DMS53 treated with DMSO at 0.1 percent for 48 hours (cell line): ENCODE data around the gene CTNND2.

ENCODE experiments used
- DNase-seq: peaks from one replicate; lab custom pipeline; 2025; ENCODE audit not compliant: unreplicated experiment; lab: John Stamatoyannopoulos, UW

Gene CTNND2

DNA sequence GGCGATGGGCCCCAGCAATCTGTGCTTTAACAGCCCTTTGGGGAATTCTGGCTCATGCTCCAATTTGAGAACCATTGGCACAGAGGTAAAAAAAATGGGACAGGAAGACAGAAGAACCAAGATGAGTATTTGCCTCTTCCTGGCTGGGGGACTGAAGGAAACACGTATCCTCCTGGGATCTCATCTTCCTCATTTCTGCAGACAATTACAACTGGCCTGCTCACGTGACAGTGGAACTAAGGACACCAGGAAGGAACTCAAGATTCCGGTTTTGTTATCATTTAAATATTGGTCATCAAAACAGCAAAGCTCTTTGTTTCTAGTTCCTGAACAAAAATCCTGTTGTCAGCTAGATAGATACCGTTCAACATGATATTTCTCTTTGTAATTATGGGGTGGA, 927.2 kb downstream of the CTNND2 start:
- DNase-seq = no peak

DNA sequence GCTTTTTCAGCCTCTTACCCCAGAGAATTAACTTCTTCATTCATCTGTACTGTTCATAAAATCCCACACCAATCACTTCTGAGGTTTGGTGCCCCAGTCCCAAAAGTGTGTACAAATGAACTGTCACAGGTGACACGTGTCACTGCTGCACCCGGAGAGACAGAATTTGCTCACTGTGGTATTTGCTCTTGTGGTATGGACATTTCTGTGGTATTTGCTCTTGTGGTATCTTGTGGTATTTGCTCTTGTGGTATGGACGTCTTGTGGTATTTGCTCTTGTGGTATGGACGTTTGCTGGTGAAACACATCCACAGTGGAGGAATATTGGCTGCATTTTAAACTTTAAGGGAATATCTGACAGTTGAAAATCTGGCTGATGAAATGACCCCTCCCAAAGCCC, 928.3 kb downstream of the CTNND2 start:
- no peak for DNase-seq

DNA sequence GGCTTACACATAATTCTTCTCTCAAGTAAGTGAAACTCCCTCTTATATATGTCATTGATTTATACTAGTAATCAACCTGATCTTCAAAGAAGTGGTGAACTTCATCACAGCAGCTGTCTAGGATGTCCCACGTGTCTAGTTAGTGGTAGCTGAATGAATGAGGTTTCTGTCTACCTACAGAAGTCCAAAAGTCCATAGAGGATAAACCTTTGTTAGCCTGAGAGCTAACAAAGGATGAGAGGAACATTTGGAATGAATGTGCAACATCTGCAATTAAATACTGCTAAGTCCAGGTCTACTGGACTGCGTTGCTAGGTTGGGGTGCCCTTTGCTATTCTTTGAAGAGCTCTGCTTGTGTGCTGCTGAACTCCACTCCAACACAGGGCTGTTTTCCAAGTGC, 929.4 kb downstream of the CTNND2 start:
- no peak for DNase-seq

DNA sequence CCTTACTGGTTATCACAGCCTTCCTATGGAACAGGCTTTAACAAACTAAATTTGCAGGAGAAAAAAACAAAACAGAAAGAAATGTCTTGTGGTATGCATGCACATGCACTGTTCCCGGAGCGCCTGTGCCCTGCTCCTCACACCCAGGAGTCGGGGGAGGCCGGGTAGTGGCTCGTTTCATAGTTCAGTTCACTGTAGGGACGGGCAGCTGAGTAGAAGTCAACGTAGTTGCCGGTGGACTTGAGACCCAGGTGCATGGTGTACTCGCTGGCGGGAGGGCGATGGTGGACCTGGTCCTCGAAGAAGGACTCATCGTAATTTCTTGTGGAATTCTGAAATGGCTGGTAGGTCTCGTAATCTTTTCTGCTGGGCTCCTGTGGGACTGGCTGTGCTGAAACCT, 930.9 kb downstream of the CTNND2 start:
- DNase-seq = no peak

DNA sequence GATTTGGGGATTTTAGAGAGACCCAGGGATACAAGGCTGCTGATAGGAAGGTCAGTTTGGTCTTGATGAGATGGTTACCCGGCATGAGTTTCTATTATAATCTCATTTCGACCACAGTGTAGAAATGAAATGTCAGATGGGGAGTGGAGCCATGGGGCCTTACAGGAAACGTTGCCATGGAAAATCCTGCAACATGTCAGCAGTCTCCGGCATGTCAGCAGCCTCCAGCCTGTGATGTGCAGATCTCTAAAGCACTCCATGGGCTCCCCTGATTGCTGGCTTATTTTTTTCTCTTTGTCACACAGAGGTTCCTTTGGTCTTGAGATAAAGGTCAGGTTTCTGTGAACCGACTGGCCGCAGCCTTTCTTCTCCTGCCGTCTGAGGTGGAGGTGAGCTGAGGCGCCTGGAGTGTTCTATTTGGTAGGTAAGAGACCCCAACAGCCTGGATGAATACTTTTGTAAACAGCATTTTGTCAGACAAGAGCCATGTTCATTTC, 934.5 kb downstream of the CTNND2 start:
- DNase-seq = no peak

DNA sequence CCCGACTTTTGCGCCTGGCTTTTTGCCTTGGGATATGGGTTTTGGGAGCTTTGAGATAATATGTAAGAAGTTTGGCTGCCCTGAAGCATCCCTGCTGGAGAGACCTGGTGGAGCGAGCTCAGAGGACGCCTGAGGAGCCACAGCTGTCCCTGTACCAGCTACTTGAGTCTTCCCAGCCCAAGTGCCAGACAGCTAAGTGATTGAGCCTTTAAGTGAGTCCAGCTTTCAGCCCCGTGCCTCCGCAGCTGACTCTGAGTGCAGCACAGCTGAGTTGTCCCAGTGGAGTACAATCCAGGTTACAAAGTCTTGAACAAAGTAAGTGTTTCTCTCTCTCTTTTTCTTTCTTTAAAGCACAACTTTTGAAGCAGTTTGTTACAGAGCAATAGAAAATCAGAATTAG, 939.4 kb downstream of the CTNND2 start:
- DNase-seq = no peak

DNA sequence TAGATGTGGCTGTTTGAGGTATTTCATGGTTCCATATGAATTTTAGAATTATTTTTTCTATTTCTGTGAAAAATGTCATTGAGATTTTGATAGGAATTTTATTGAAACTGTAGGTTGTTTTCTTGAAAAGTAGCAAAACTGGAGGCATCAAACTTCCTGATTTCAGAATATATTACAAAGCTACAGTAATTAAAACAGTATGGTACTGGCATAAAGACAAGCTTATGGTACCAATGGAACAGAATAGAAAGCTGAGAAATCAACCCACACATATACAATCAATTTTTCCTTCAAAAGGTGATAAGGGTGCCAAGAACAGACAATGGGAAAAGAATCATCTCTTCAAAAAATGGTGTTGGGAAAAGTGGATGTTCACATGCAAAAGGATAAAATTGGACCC, 945.5 kb downstream of the CTNND2 start:
- DNase-seq = no peak

DNA sequence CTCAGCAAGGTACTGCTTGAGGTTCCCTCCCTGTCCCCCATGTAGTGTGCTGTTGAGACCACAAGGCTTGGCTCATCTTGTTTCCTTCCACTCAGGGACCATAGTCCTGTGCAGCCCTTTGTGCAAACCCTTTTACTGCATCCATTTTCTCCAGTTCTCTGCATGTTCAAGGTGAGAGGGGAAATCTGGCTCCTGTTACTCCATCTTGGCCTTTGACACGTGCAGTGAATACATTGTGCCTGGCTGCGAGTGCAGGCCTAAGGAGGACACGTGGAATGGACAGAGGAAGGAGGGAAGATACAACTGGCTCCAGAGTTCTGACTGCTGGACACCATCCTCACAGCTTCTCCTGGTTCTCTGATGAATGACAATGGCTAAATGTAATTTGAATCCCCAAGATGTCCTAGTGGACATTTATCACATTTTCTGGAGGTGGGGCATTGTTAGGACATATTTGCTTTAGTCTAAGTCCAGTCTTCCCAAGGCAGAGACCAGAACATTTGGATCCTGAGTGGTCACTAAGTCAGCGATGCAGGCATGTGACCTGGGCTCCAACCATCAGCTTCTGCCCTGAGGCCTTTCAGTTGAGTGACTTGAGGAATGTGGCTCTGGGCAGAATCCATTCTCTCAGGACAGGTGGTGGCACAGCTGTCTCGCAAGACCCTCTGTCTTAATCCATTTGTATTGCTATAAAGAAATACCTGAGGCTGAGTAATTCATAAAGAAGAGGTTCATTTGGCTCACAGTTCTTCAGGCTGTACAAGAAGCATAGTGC, 954.2 kb downstream of the CTNND2 start:
- no peak for DNase-seq

DNA sequence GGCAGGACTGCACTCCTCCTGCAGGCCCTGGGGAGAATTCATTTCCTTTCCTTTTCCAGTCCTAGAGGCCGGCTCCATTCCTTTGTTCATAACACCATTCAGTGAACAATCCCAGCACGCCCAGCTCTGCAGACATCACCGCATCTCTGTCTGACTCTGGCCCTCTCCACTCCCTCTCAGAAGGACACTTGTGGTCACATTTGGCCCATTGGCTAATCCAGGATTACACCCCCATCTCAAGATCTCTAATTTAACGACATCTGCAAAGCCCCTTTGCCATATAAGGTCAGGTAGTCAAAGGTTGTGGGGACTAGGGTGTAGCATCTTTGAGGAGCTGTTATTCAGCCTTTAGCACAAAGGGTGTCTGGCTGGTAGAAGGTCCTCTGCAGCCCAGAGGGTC, 958.2 kb downstream of the CTNND2 start:
- DNase-seq = no peak

DNA sequence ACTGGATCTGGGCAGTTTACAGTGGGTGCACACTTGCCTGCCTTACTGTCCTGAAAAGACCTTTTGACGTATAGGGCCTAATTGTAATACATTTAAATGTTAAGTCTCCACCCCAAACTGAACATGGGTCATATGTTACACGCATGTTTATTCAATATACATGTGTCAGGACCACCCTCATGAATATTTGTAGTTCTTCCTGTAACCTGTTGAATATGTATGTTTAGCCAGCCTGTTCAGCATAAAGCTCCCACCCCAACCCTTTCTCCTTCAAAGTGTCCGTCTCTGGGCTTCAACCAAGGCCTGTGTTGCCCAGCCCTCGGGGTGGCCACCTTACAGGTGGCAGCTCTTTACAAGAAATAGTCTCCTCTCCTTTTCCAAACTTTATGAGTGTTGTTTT, 962.3 kb downstream of the CTNND2 start:
- no peak for DNase-seq

DNA sequence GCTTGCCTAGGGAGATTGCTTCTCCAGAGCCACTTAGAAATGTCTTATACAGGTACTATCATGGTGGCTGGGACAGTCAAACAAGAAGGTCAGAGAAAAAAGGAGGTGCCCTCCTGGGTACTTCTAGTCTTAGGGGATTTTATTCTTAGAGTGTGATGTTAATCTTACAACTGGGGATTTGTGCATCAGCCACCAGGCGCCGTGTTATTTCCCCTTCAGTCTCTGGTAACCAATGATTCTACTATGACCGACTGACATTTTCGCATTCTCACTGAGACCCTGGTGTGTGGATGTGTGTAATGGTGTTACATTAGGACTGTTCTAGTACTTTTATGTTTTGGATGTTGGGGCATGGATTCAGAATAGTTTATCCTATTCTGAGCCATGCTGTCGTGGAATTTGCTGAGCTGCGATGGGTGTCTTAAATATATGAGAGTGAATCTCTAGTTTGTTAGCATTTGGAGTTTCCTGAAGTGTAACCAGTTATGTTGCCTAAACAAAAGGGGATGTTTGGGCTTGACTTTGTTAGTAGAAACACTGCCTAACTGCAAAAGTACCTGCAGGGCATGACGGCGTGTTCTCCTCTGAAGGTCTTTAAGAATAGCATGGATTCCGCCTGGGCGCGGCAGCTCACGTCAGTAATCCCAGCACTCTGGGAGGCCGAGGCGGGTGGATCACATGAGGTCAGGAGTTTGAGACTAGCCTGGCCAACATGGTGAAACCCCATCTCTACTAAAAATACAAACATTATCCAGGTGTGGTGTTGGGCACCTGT, 968.0 kb downstream of the CTNND2 start:
- no peak for DNase-seq

DNA sequence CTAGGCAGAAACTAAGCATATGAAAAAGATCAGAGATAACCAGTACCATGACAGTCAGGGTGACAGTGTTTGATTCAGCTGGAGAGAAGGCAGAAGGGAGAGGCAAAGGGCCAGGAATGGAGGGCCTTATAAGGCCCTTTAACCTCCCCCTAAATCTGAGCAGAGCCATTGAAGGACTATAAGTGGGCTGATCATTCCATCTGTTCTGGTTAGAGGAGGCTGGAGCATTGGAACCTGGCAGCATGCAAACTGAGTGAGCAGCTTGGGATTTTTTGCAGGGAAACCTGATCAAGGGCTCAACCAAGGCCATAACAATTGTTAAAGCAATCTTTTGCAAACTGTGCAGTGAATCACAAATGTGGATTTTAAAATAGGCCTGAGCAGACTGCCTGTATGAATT, 968.7 kb downstream of the CTNND2 start:
- no peak for DNase-seq

DNA sequence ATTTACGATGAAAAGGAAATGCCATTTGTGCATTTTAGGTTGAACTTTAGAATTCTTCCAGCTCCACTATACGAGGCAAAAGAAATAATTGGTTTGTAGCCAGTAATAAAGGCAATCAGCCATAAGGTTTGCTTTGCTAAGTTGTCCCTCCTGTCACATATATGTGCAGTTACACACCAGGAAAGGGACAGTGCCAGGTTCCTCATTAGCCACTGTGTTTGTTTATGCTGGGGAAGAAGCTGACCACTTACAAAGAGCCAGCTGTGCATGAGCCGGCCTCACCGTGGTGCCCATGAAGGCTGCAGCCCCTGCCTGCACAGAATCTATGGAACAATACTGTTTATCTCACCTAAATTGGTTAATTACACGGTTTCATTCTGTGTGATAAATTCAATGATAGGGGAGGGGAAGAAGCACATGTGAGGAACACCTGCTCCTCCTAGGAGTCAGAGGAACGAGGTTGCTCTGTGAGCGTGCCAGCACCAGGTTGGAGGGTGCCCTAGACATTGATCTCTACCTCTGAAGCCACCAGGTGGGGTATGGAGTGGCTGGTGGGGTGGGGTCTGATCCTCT, 969.4 kb downstream of the CTNND2 start:
- DNase-seq = no peak

DNA sequence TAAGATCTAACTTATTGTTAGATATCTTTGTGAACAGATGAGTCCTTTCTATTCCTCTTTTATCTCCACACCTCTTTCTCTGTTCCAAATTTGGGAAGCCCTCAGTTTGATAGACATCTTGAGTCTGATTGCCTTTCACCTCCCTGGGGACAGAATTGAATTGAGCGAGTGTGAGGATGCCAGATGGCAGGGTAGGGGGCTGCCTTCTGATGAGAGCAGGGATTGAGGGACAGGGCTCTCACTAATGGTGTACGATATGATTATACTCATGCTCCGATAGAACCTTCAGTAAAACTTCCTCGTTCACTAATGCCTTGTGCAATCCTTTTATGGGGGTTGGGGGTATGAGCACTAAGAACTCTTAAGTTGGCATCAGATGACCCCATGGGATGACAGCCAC, 971.1 kb downstream of the CTNND2 start:
- DNase-seq = no peak

DNA sequence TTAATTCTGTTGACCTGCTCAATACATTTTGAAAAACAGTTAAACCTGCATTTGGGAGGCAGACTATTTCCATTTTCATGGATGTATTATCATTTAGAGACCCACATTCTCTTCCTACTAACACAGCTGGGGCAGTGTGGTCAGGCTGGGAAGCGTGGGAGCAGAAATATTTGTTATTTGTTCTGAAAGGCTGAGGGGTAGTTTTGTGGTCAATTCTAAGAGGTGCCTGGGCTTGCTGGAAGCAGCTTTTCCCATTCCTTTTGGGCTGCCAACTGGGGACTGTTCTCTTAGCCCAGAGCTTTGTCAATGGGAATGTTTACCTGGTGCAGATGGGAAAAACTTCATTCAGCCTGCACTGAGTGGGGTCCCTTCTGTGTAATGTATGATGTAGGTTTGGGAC, 971.8 kb downstream of the CTNND2 start:
- no peak for DNase-seq

DNA sequence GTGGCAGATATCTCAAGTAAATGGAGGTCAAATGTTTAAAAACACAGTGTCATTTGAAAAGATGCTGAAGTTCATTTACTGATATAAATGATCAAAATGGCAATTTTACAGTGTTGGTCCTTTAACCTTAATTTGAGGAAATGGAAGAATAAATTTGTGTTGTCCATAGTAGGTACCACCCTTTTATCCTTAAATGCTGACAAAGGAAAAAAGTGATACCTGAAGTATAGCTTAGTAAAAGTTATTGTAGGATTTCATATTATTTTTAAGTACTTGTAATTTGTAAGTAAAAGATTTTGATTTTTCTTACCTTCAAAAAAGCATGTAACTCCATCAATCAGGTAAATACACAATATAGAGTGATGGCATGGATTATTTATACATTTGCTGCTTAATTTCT, 976.6 kb downstream of the CTNND2 start:
- no peak for DNase-seq

DNA sequence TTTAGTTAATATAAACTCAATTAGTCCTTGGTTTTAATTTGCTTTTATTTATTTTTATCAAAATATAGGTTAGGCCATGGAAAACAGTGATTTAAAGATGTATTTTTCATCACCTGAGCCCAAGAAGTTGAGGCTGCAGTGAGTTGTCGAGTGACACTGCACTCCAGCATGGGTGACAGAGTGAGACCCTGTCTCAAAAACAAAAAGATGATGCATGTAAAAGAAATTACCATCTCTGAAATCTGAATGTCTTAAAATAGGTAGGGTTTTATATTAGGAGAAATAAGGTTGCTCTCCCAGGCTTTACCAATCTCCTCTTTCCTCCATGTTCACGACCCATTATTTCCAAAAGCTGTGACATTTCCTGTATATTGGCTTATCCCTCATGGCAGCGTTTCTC, 980.9 kb downstream of the CTNND2 start:
- no peak for DNase-seq
